GM20000 (cell line): ENCODE measurements around the gene SUCO.

Experiments used
- DNase-seq: peaks from one replicate; pipeline ENCODE4 v3.0.0; 2012; ENCODE audit warnings: low spot score
- CTCF ChIP-seq: IDR thresholded peaks from 2 replicates; pipeline ENCODE4 v1.5.1; 2012; ENCODE audit warnings: mild to moderate bottlenecking, control low read depth; ENCODE audit errors: extremely low read depth, missing control alignments

SUCO gene

GRCh38 chr1:172626845-172627244 lies 93.9 kb downstream of the SUCO start:
- DNase-seq, result no peak
- TF ChIP-seq CTCF, result no peak

GRCh38 chr1:172627702-172628101 lies 94.8 kb downstream of the SUCO start:
- no peak for TF ChIP-seq CTCF
- no peak for DNase-seq

GRCh38 chr1:172628401-172628800 lies 95.5 kb downstream of the SUCO start:
- TF ChIP-seq CTCF, result no peak
- DNase-seq, result no peak

GRCh38 chr1:172629170-172629569 lies 96.2 kb downstream of the SUCO start:
- DNase-seq, result no peak
- TF ChIP-seq CTCF, result no peak

- TF ChIP-seq CTCF, result no peak
- DNase-seq, result no peak
Observed at GRCh38 chr1:172629638-172630037, 96.7 kb downstream of the SUCO start.

GRCh38 chr1:172630056-172630818 lies 97.3 kb downstream of the SUCO start:
- no peak for TF ChIP-seq CTCF
- no peak for DNase-seq

GRCh38 chr1:172630868-172631267 lies 97.9 kb downstream of the SUCO start:
- no peak for DNase-seq

More at GRCh38 chr1:172630868-172631267, 97.9 kb downstream of the SUCO start:
- TF ChIP-seq CTCF, result no peak
